Measurements from ENCODE around the gene FHOD1. TPM values are rescaled to one million over a fixed set of nuclear protein-coding genes. Genes with fewer than 3 reads are reported as not detected.

Gene FHOD1
- total and polyA plus RNA-seq, 9 of the 15 experiments (the other 6 are each of a cell fraction or from before 2014, with no cell fraction given) = 18.7 to 126 (median 32.3) TPM

- TF ChIP-seq ZNF512 (tag; IDR thresholded peaks at IDR 0.05) = no peak
- no peak for TF ChIP-seq FOXJ2 (tag; IDR thresholded peaks at IDR 0.05)
- no peak for TF ChIP-seq ZBTB5 (IDR thresholded peaks at IDR 0.05)
- no peak for TF ChIP-seq NBN (IDR thresholded peaks at IDR 0.05; ENCODE audit: low read depth)
- TF ChIP-seq KHSRP (IDR thresholded peaks at IDR 0.05) = no peak
Observed at GRCh38 chr16:67186550-67186950, 60.7 kb downstream of the FHOD1 start (continued).

GRCh38 chr16:67185651-67186134, 61.6 kb downstream of the FHOD1 start:
- ATAC-seq (no peak), DNase-seq (ENCODE audit: extremely low read depth in 1 of 4, low spot score in 3 of 4) (no peak), FAIRE-seq (no peak)
- H3K36me3 ChIP-seq (ENCODE audit: control insufficient read depth, insufficient read depth, low read length) = no peaks in the 10 kb centered on the region
- intact Hi-C loops (cut with micrococcal nuclease) (loop anchor here (10.0 kb wide), 2 partner anchors 171 to 231 kb away; no protein-coding TSS in a partner anchor), in situ Hi-C loops (cut with MboI) (no loop called here)
- no peaks in the 10 kb centered on the region for H3K27me3 ChIP-seq (ENCODE audit: control insufficient read depth in 2 of 2, insufficient read depth in 2 of 2, low read length in 2 of 2)
- H2AFZ ChIP-seq (ENCODE audit: low read depth, low read length) = no peak overlapping the region
- 2% methylated on average over 12 of the region's 12 CpGs for WGBS (ENCODE audit: insufficient coverage, low coverage, missing lambda C conversion rate)
- H3K27ac ChIP-seq (ENCODE audit: extremely low read depth, low read depth, low read length) = no peak overlapping the region
- H3K4me3 ChIP-seq = no peak overlapping the region
- peaks cover 11% of the 10 kb centered on the region for H4K20me1 ChIP-seq (replicated peaks; ENCODE audit: control insufficient read depth, insufficient read depth, low read length)
- POLR2A ChIA-PET = interaction anchor here (0.6 to 1.3 kb wide), 3 partner anchors 8 to 275 kb away, joined by 3 to 4 read pairs (median 4); no protein-coding TSS in a partner anchor
- peaks cover 14% of the 10 kb centered on the region for H3K79me2 ChIP-seq (ENCODE audit: control insufficient read depth, insufficient read depth, low read length)
- H3K4me2 ChIP-seq (ENCODE audit: insufficient read depth, low read length) = no peak overlapping the region; the same call in 1 of the 2 replicates
- no TSS peak for BruUV-seq (replicated peaks)
- CTCF ChIA-PET (ENCODE audit: low intra/inter-chr PET ratio) = interaction anchor here (0.7 to 1.3 kb wide), 4 partner anchors 27 to 168 kb away, joined by 3 to 7 read pairs (median 4); partner anchors contain the start of gene FHOD1
- H3K9ac ChIP-seq (ENCODE audit: insufficient read depth in 1 of 2, low read depth in 2 of 2, low read length in 2 of 2) = no peak overlapping the region
- no peaks in the 10 kb centered on the region for H3K9me1 ChIP-seq (ENCODE audit: control insufficient read depth, insufficient read depth, low read length)
- no peaks in the 10 kb centered on the region for H3K9me3 ChIP-seq (replicated peaks; ENCODE audit: control insufficient read depth, insufficient read depth, low read depth, low read length)
- H3K4me1 ChIP-seq (replicated peaks in 1 of 2; ENCODE audit: control insufficient read depth in 2 of 2, insufficient read depth in 2 of 2, low read length in 2 of 2) = peaks cover 25 to 47% of the 10 kb centered on the region in 2 experiments
- TF ChIP-seq ZNF717 (CRISPR knock-in tag; IDR thresholded peaks at IDR 0.05) (no peak), HSF4 (CRISPR knock-in tag; IDR thresholded peaks at IDR 0.05; ENCODE audit: borderline replicate concordance) (no peak), MTA3 (IDR thresholded peaks at IDR 0.05; ENCODE audit: borderline replicate concordance) (no peak), MAFK (IDR thresholded peaks at IDR 0.05; ENCODE audit: low read length) (no peak), ZNF830 (CRISPR knock-in tag; IDR thresholded peaks at IDR 0.05) (no peak), RHOXF2B (CRISPR knock-in tag; conservative IDR thresholded peaks at IDR 0.05) (no peak), TOE1 (IDR thresholded peaks at IDR 0.05; ENCODE audit: borderline replicate concordance) (no peak), TOE1 (CRISPR knock-in tag; IDR thresholded peaks at IDR 0.05; ENCODE audit: borderline replicate concordance, low read depth) (0 out of 2 replicates have a peak, but pooled peaks have one; percentile 5), HLTF (IDR thresholded peaks at IDR 0.05) (no peak), ZBED1 (IDR thresholded peaks at IDR 0.05) (no peak), ATF6 (CRISPR knock-in tag; IDR thresholded peaks at IDR 0.05) (0 out of 2 replicates have a peak, but pooled peaks have one; percentile 1), SNAPC5 (CRISPR knock-in tag; IDR thresholded peaks at IDR 0.05) (no peak), PHF8 (IDR thresholded peaks at IDR 0.05; ENCODE audit: borderline replicate concordance, low read length) (no peak)

All from K562 (cell line).